Esophagus muscularis mucosa (tissue), 4 donors: Measurements from ENCODE around the gene ZNF565. TPM values are rescaled to one million over a fixed set of nuclear protein-coding genes. Genes with fewer than 3 reads are reported as not detected.

Experiments used
- DNase-seq: peaks from one replicate; pipeline ENCODE4 v3.0.0-alpha.2; 2017; ENCODE audit errors: extremely low spot score
- H3K27ac ChIP-seq, 4 donors: fragments of 200-600 bp; sonication (generic); replicated peaks in 1 of 4; 1 replicate in 3 of 4; 2 replicates in 1 of 4; pipeline ENCODE4 v1.5.1; 2016 to 2019; ENCODE audit warnings: mild to moderate bottlenecking in 1 of 4
- H3K27me3 ChIP-seq, 4 donors: fragments of 200-600 bp; sonication (generic); one replicate each; pipeline versions ENCODE4 v1.5.1 to v1.6.0; 2016 to 2019
- H3K36me3 ChIP-seq, 4 donors: fragments of 200-600 bp; sonication (generic); one replicate each; pipeline ENCODE4 v1.5.1; 2016 to 2019
- H3K4me1 ChIP-seq, 4 donors: fragments of 200-600 bp; sonication (generic); one replicate each; pipeline ENCODE4 v1.5.1; 2016 to 2019
- H3K4me3 ChIP-seq, 4 donors: fragments of 200-600 bp; sonication (generic); 1 replicate in 2 of 4; 2 replicates in 2 of 4; pipeline ENCODE4 v1.5.1; 2016 to 2019; ENCODE audit warnings: mild to moderate bottlenecking in 4 of 4, moderate library complexity in 1 of 4
- H3K9me3 ChIP-seq, 4 donors: fragments of 200-600 bp; sonication (generic); 1 replicate in 3 of 4; 2 replicates in 1 of 4; pipeline ENCODE4 v1.5.1; 2016 to 2019
- EP300 ChIP-seq: sonication (generic); formaldehyde crosslinking; IDR thresholded peaks from one replicate; pipeline ENCODE4 v1.6.1; 2017; ENCODE audit warnings: antibody characterized with exemption
- POLR2A ChIP-seq: fragments of 450-650 bp; IDR thresholded peaks from one replicate; pipeline ENCODE4 v1.6.1; 2017; ENCODE audit warnings: antibody characterized with exemption, moderate library complexity, mild to moderate bottlenecking, low read depth
- POLR2AphosphoS5 ChIP-seq, 2 donors: sonication (generic); formaldehyde crosslinking; IDR thresholded peaks; one replicate each; pipeline ENCODE4 v1.6.1; 2017; ENCODE audit warnings: antibody characterized with exemption in 2 of 2
- WGBS: methylation state at CpG from one replicate; pipeline ENCODE4 v1.1.5; 2018; 5-methylcytosine and 5-hydroxymethylcytosine counted together
- intact Hi-C: fragments of 100-400 bp; cut with DNase I; formaldehyde crosslinking; loops from one replicate; pipeline ENCODE4 v1.15.1; 2023
- total RNA-seq, 4 donors: library from RNA; depleted of rRNA; stranded (reverse); fragments of >200 nt; gene quantifications; one replicate each; pipeline versions ENCODE4 v1.1.0 to v1.2.1, GENCODE V29; 2016
- TF ChIP-seq, protein P1 (sequence below), 3 experiments: fragments of 200-600 bp in 2 of 3; fragments of 450-650 bp in 1 of 3; sonication (generic) in 2 of 3; IDR thresholded peaks; one replicate each; pipeline ENCODE4 v1.5.1; 2017 to 2019; ENCODE audit warnings: antibody characterized with exemption in 3 of 3, mild to moderate bottlenecking in 2 of 3, moderate library complexity in 1 of 3

Gene ZNF565
- total RNA-seq, 4 donors from 2014 or later, result 4.6 to 5.7 (median 5.1) TPM

DNA sequence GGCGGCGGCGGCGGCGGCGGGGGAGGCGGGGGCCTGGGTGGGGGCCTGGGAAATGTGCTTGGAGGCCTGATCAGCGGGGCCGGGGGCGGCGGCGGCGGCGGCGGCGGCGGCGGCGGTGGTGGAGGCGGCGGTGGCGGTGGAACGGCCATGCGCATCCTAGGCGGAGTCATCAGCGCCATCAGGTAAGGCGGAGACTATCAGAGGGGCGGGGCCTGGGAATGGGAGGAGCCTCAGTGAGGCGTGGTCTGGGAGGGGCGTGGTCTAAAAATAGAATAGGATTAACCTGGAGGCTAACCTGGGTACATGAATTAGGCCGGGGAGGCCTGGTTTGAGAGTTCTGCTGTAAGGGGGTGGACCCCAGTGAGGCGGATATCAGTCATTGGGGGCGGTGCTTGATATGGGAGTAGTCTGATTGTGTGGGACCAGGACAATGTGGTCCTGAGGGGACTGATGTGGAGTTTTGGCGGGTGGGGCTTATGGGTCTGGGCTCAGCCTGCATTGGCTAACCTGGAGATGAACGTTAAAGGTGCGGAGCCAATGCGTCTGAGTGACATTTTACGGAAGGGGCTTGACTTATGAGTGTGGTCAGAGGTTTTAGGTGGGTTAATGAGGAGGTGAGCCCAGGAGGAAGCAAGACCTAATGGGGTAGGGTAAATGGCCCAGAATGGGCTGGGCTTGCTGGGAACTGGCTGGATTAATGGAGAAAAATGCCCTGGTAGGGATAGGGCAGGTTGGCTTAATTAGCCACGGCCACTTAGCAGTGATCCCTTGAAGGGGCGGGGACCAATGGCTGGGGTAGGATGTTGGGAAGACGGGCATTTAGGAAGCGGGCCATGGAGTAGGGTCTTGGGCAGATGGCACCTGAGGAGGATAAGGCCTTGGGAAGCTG is 73.2 kb downstream of the ZNF565 start:
- intact Hi-C loops, result no loop called here
- DNase-seq, result peak; percentile 96
- H3K27me3 ChIP-seq, result no peaks in the 10 kb centered on the region
- H3K27ac ChIP-seq, result peak overlapping the region; percentile 92 to 100 (median 96)
- peaks cover 22 to 46% (median 43%) of the 10 kb centered on the region in 4 donors for H3K36me3 ChIP-seq
- no peaks in the 10 kb centered on the region for H3K9me3 ChIP-seq
- 37% methylated on average over 21 of the region's 42 CpGs for WGBS
- peak; percentile 89 to 90 for TF ChIP-seq POLR2AphosphoS5 (IDR thresholded peaks at IDR 0.05)
- no peak for TF ChIP-seq POLR2A
- TF ChIP-seq, protein P1, sequence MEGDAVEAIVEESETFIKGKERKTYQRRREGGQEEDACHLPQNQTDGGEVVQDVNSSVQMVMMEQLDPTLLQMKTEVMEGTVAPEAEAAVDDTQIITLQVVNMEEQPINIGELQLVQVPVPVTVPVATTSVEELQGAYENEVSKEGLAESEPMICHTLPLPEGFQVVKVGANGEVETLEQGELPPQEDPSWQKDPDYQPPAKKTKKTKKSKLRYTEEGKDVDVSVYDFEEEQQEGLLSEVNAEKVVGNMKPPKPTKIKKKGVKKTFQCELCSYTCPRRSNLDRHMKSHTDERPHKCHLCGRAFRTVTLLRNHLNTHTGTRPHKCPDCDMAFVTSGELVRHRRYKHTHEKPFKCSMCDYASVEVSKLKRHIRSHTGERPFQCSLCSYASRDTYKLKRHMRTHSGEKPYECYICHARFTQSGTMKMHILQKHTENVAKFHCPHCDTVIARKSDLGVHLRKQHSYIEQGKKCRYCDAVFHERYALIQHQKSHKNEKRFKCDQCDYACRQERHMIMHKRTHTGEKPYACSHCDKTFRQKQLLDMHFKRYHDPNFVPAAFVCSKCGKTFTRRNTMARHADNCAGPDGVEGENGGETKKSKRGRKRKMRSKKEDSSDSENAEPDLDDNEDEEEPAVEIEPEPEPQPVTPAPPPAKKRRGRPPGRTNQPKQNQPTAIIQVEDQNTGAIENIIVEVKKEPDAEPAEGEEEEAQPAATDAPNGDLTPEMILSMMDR (IDR thresholded peaks at IDR 0.05), result no peak
- peak overlapping the region; percentile 74 to 97 (median 76) for H3K4me3 ChIP-seq
- H3K4me1 ChIP-seq, result peaks cover 21 to 47% (median 38%) of the 10 kb centered on the region in 4 donors

GRCh38 chr19:36140304-36141038 is 74.0 kb downstream of the ZNF565 start:
- intact Hi-C loops, result no loop called here
- WGBS, result 0% methylated on average over 16 of the region's 31 CpGs
- peak overlapping the region; percentile 92 to 100 (median 96) for H3K27ac ChIP-seq
- DNase-seq, result no peak
- no peaks in the 10 kb centered on the region for H3K27me3 ChIP-seq
- no peak for TF ChIP-seq POLR2A
- no peak for TF ChIP-seq POLR2AphosphoS5 (IDR thresholded peaks at IDR 0.05)
- TF ChIP-seq, protein P1 (IDR thresholded peaks at IDR 0.05), result no peak
- no peak for TF ChIP-seq EP300
- H3K4me3 ChIP-seq, result peak overlapping the region; percentile 74 to 97 (median 76)
- H3K9me3 ChIP-seq, result no peaks in the 10 kb centered on the region
- peaks cover 14 to 38% (median 35%) of the 10 kb centered on the region in 4 donors for H3K36me3 ChIP-seq
- peaks cover 23 to 51% (median 43%) of the 10 kb centered on the region in 4 donors for H3K4me1 ChIP-seq

DNA sequence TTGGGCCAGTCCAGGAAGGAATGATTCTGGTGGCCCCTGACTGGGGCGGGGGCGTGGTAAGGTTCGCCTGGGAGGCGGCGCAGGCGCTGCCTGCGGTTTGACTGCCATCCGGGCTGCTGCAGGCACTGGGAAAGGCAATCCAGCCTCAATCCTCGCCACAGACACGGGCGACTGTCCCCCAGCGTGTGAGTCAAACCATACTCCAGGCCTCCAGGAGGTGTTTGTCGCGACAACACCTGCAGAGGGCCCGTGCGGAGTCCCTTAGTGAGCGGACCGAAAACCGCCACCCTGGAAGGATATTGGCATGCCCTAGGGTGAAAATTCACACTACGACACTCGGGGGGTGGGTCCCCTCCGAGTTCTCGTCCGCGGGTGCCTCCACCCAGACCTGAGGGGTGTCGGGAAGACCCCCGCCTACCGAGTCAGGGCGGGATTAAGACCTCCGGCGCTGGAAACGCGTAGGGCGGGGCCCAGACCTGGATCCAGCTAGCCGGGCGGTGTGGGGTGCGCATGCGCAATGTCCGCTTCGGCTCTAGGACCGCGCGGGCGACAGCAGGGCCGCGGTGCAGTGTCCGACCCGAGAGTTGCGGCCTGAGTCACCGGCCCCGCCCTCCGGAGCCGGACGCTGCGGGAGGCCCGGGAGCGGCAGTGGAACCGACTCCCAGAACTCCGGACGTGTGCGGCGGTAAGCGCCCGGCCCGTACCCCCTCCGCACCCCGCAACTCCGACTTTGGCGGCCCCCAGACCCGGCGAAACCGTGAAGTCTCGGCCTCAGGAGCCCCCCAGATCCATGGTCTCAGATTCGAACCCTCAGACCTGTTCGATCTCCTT is 74.8 kb downstream of the ZNF565 start, which contains the start of gene CAPNS1:
CAPNS1 (plus strand) TSS at position 594 of the 831 bp plus-strand sequence. CDS start 946 bp downstream, outside the sequence.
- Histone ChIP-seq H3K36me3 (peaks cover 10 to 30% (median 27%) of the 10 kb centered on the region in 4 donors), H3K4me3 (peak within 1 kb of the TSS; percentile 74 to 97 (median 76)), H3K4me1 (peaks cover 23 to 51% (median 43%) of the 10 kb centered on the region in 4 donors), H3K27ac (peak within 1 kb of the TSS; percentile 92 to 100 (median 96)), H3K27me3 (no peaks in the 10 kb centered on the region), H3K9me3 (no peaks in the 10 kb centered on the region)
- intact Hi-C loops, result loop anchor here (10.0 kb wide), 1 partner anchor 75 kb away; the partner anchor contains the start of genes ZNF146 and ZNF565
- TF ChIP-seq, protein P1 (IDR thresholded peaks at IDR 0.05), result peak in 2 of 3 experiments; percentile 5 to 24
- TF ChIP-seq POLR2AphosphoS5 (IDR thresholded peaks at IDR 0.05), result peak; percentile 98 to 99
- no peak for TF ChIP-seq EP300
- peak; percentile 96 for TF ChIP-seq POLR2A
- DNase-seq, result peak; percentile 98
- WGBS, result under 1% methylated on average over 36 of the region's 75 CpGs

DNA sequence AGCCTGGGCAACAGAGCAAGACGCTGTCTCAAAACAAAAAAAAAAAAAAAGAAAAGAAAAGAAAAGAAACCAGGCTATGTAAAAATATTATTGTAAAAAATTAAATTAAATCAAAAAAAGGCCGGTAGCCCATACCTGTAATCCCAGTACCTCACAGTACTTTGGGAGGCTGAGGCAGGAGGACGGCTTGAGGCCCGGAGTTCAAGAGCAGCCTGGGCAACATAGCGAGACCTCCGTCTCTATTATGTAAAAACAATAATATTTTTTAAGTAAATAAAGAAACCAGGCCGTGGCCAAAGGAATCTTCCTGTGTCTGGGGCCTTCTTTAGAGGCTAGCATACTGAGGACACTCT is 75.4 kb downstream of the ZNF565 start:
- intact Hi-C loops, result loop anchor here (10.0 kb wide), 1 partner anchor 76 kb away; the partner anchor contains the start of genes ZNF146 and ZNF565
- Histone ChIP-seq H3K36me3 (peaks cover 10 to 24% (median 21%) of the 10 kb centered on the region in 4 donors), H3K27me3 (no peaks in the 10 kb centered on the region), H3K9me3 (no peaks in the 10 kb centered on the region), H3K4me3 (peak overlapping the region; percentile 74 to 97 (median 76)), H3K4me1 (peaks cover 23 to 51% (median 43%) of the 10 kb centered on the region in 4 donors), H3K27ac (peak overlapping the region; percentile 92 to 100 (median 96))
- DNase-seq, result no peak
- 58% methylated on average over 7 of the region's 7 CpGs for WGBS
- TF ChIP-seq, protein P1 (IDR thresholded peaks at IDR 0.05), result no peak
- no peak for TF ChIP-seq EP300
- no peak for TF ChIP-seq POLR2A
- no peak for TF ChIP-seq POLR2AphosphoS5 (IDR thresholded peaks at IDR 0.05)
